ENCODE measurements around the gene JUNB.
"Not testable (repeated sequence)": the region's sequence is repeated elsewhere in the genome, so short reads cannot be mapped to it uniquely, and the experiment has no call there.

The JUNB gene

DNA sequence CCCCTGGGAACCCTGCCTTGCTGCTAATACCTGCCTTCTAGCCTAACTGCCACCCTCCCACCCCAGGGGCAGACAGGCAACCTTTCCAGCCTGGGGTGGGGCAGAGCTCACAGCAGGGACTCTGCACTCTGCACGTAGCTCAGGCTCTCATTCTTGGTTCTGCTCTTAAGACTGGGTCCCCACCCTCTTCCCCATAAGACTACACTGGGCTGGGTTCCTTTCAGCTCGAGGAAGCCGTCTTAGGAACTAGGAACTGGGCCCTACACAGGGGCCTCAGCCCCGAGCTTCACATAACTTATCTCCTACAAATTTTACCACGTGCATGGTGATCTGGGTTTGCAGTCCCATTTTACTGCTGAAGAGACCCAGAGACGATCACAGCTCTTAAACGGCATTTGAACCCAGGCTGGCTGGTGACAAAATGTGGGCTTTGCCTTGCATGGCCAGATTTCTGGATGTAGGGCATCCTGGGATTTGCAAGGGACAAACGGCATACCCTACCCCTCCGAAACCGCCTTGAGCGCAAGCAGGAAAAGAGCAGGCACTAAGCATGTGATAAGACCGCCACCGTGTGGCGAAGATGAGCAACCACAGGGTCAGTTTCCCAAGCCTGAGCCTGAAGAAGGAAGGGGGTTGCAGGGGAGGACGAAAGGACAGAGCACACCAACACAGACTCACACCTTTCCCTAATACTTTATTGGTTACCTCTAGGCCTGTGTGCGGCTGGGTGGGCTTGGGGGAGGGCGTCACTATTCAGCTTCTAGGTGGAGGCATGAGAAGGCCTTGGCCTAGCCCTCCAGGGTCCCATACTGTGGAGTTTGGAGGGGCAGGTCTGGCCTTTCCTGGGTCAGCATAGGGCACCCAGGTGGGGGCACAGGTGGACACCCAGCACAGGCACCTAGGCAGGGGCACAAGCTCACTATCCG, 5.1 kb downstream of the JUNB start:
- TF ChIP-seq, protein P1, sequence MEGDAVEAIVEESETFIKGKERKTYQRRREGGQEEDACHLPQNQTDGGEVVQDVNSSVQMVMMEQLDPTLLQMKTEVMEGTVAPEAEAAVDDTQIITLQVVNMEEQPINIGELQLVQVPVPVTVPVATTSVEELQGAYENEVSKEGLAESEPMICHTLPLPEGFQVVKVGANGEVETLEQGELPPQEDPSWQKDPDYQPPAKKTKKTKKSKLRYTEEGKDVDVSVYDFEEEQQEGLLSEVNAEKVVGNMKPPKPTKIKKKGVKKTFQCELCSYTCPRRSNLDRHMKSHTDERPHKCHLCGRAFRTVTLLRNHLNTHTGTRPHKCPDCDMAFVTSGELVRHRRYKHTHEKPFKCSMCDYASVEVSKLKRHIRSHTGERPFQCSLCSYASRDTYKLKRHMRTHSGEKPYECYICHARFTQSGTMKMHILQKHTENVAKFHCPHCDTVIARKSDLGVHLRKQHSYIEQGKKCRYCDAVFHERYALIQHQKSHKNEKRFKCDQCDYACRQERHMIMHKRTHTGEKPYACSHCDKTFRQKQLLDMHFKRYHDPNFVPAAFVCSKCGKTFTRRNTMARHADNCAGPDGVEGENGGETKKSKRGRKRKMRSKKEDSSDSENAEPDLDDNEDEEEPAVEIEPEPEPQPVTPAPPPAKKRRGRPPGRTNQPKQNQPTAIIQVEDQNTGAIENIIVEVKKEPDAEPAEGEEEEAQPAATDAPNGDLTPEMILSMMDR (IDR thresholded peaks at IDR 0.05; ENCODE audit: extremely low read depth, insufficient read depth, missing control alignments): peak; percentile 98
- peak; percentile 67 for DNase-seq (ENCODE audit: low spot score)
- in situ Hi-C loops (cut with MboI; ENCODE audit: low pct_unique_long_range_greater_than_20kb, low sequenced_read_pairs, unreplicated experiment): no loop called here

DNA sequence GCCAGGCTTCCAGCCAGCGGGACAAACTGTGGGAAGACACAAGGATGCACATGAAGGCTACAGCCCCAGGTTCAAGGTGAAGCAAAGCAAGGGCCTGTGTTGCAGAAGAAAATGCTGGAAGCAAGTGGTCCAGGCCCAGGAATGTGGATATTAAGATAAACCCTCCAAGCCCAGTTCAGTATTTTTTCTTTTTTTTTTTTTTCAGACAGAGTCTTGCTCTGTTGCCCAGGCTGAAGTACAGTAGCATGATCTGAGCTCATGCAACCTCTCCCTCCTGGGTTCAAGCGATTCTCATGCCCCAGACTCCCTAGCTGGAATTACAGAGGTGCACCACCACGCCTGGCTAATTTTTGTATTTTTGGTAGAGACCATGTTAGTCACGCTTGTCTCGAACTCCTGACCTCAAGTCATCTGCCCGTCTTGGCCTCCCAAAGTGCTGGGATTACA, 5.9 kb downstream of the JUNB start:
- TF ChIP-seq, protein P1 (IDR thresholded peaks at IDR 0.05; ENCODE audit: extremely low read depth, insufficient read depth, missing control alignments): no peak
- DNase-seq (ENCODE audit: low spot score): no peak
- in situ Hi-C loops (cut with MboI; ENCODE audit: low pct_unique_long_range_greater_than_20kb, low sequenced_read_pairs, unreplicated experiment): no loop called here

DNA sequence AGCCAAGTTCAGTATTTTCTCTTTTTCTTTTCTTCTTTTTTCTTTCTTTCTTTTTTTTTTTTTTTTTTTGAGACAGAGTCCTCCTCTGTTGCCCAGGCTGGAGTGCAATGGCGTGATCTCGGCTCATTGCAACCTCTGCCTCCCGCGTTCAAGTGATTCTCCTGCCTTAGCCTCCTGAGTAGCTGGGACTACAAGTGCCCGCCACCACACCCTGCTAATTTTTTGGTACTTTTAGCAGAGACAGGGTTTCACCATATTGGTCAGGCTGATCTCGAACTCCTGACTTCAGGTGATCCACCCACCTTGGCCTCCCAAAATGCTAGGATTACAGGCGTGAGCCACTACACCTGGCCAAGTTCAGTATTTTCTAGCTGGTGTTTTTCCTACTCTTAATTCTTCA, 6.3 kb downstream of the JUNB start:
- in situ Hi-C loops (cut with MboI; ENCODE audit: low pct_unique_long_range_greater_than_20kb, low sequenced_read_pairs, unreplicated experiment); DNase-seq (ENCODE audit: low spot score): not testable (repeated sequence)

DNA sequence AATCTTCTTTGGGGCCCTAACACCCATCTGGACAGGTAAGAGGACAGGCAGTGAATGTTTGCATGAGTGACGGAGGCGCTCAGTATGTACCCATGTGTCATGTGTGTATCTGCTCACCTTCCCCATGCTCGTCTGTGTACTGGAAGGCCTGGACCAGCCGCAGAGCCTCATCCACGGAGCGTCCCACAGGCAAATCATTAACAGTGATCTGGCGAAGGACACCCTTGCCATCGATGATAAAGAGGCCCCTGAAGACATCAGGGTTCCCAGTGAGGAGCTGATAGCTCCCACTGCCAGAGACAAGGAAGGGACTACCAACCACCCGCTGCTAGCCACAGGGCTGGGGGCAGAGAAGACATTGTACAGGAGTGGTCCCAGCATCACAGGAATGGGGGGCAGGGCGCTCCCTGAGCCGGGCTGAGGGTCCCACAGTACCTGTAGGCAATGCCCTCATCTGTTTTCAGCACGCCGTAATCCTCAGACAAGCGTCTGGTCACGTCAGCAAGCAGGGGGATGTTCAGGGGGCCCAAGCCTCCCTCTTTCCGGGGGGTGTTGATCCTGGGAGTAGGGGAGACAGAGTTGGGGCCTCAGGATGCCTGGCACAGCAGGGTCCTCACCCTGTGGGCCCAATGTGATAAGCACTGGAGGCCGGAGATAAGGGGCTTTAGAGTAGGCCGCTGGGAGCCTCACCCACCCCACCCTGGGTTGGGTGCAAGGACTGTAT, 8.6 kb downstream of the JUNB start:
- DNase-seq (ENCODE audit: low spot score): no peak
- TF ChIP-seq, protein P1 (IDR thresholded peaks at IDR 0.05; ENCODE audit: extremely low read depth, insufficient read depth, missing control alignments): no peak
- in situ Hi-C loops (cut with MboI; ENCODE audit: low pct_unique_long_range_greater_than_20kb, low sequenced_read_pairs, unreplicated experiment): no loop called here

DNA sequence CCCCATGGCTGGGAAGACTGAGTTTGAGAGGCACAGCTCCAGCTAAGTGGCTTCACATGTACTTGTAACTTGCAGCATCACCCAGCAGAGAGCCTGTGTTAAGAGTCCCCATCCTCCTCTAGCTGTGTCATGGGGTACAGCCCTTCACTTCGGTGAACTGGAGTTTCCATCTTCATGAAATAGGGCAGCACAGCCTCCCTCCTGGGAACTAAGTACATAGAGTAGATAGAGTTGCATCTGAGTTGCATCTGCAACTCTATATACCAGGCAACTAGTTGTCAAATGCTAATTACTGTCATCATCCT, 9.1 kb downstream of the JUNB start:
- peak; percentile 8 for DNase-seq (ENCODE audit: low spot score)
- TF ChIP-seq, protein P1 (IDR thresholded peaks at IDR 0.05; ENCODE audit: extremely low read depth, insufficient read depth, missing control alignments): no peak
- in situ Hi-C loops (cut with MboI; ENCODE audit: low pct_unique_long_range_greater_than_20kb, low sequenced_read_pairs, unreplicated experiment): no loop called here

DNA sequence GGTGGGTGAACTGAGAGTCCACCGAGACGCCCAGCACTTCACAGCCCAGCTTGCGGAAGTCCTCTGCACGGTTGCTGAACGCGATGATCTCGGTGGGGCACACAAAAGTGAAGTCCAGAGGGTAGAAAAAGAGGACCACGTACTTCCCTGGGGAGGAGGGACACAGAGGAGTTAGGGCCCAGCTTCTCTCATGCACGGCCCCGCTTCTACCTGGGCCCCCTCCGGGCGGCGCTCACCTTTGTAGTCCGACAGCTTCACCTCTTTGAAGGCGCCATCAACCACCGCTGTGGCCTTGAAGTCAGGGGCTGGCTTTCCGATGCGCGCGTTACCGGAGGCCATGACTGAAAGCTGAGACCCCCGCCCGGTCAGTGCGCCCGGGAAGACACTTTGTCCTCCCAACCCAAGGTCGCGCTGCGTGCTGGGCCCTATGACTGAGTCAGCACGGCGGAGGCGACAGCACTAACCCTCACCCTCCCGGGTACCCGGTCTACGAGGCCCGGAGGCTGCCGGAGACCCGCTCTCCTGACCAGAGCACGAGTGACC, 9.7 kb downstream of the JUNB start:
- TF ChIP-seq, protein P1 (IDR thresholded peaks at IDR 0.05; ENCODE audit: extremely low read depth, insufficient read depth, missing control alignments): no peak
- in situ Hi-C loops (cut with MboI; ENCODE audit: low pct_unique_long_range_greater_than_20kb, low sequenced_read_pairs, unreplicated experiment): no loop called here
- DNase-seq (ENCODE audit: low spot score): peak; percentile 15
